ENCODE results near the gene MYOM1.
"Not testable (repeated sequence)": the region's sequence is repeated elsewhere in the genome, so short reads cannot be mapped to it uniquely, and the experiment has no call there.

The MYOM1 gene

DNA sequence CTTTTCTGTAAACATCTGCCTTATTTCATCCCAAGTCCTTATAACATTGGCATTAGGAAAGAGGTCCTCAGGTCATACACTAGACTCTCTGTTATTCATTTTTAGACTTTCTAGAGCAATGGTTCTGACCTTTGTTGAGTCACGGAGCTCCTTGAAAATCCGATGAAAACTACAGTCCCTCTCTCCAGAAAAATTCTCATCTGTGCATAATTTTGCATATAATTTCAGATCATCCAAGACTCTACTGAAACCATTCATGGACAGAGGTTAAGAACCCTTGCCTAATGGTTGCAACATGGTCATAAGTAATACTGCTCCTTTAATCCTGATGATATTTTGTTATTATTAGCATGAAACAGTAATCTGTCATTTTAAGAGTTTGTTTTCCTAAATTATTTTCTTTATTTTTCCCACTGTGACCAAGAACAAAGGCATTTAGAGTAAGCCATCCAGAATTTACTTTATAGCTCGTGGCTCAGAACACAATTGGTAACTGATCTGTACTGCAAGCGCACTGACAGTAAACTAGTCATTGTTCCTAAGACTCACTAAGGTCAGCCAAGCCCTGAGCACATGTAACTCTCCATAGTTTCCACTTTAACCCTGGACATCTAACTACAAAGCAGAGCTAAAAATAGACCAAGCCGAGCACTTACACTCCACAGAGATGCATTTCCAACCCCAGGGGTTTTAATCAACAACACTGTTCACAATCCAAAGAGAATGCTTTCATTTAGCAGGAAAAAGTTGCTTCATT, 8.4 kb downstream of the MYOM1 start:
- no peak for DNase-seq
- H3K9me3 ChIP-seq = no peaks in the 10 kb centered on the region

DNA sequence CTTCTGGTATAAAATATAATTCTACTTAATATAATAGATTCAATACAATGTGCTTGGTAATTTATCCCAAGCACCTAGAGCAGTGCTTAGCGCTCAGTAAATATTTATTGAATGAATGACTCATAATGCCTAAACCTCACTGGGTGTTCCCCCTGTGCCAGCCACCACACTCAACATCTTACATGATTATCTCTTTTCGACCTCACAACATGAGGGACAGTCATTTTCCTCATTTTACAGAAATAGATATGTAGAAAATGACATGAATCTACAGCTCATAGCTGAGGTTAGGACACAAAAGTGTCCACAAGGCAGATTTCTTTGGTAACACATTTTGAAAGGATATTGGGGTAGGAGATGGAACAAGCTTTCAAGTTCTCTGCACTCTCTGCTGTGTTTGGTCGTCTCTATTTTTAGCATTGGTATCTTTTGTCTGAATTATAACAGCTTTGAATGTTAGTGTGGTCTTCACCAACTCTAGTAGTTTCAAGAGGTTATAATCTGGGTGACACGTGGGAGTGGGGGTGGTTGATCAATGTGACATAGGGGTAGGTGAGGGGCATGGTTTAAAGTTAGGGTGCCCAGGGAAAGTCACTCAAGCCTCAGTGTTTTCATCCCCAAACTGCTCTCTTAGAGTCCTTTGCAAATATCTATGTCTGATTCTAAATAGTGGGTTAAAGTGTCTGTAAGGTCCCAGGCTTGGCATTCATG, 9.8 kb downstream of the MYOM1 start:
- no peaks in the 10 kb centered on the region for H3K4me1 ChIP-seq
- H3K9me3 ChIP-seq = no peaks in the 10 kb centered on the region
- no peak overlapping the region for H3K4me3 ChIP-seq (ENCODE audit: low read depth, low read length)
- DNase-seq = no peak
- no peaks in the 10 kb centered on the region for H3K27me3 ChIP-seq
- no peak for TF ChIP-seq CTCF (IDR thresholded peaks at IDR 0.05; ENCODE audit: low read depth, low read length)
- no peaks in the 10 kb centered on the region for H3K36me3 ChIP-seq

More for the DNA sequence above, 8.4 kb downstream of the MYOM1 start:
- TF ChIP-seq CTCF (IDR thresholded peaks at IDR 0.05; ENCODE audit: low read depth, low read length) = no peak
- Histone ChIP-seq H3K4me3 (ENCODE audit: low read depth, low read length) (no peak overlapping the region), H3K27me3 (no peaks in the 10 kb centered on the region), H3K4me1 (no peaks in the 10 kb centered on the region), H3K36me3 (no peaks in the 10 kb centered on the region)

- H3K36me3 ChIP-seq = no peaks in the 10 kb centered on the region
- no peaks in the 10 kb centered on the region for H3K4me1 ChIP-seq
- DNase-seq = no peak
- H3K9me3 ChIP-seq = no peaks in the 10 kb centered on the region
- TF ChIP-seq CTCF (IDR thresholded peaks at IDR 0.05; ENCODE audit: low read depth, low read length) = no peak
- no peaks in the 10 kb centered on the region for H3K27me3 ChIP-seq
- H3K4me3 ChIP-seq (ENCODE audit: low read depth, low read length) = no peak overlapping the region
These were observed 12.2 kb downstream of the MYOM1 start for GRCh38 chr18:3207565-3207964.

DNA sequence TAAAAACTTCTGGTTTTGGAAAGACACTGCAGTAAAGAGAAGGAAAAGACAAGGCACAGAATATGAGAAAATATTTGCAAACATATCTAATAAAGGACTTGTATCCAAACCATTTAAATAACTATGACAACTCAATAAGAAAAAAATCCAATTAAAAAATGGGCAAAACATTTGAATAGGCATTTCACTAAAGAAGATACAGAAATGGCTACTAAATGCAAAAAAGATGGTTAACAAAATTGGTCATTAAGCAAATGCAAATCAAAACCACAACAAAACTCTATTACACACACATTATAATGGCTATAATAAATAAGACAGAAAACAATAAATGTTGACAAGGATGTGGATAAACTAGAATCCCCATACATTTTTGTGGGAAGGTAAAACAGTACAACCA, 14.5 kb downstream of the MYOM1 start:
- no peak overlapping the region for H3K4me3 ChIP-seq (ENCODE audit: low read depth, low read length)
- H3K36me3 ChIP-seq = no peaks in the 10 kb centered on the region
- DNase-seq = no peak
- H3K9me3 ChIP-seq = no peaks in the 10 kb centered on the region
- H3K4me1 ChIP-seq = no peaks in the 10 kb centered on the region
- no peaks in the 10 kb centered on the region for H3K27me3 ChIP-seq
- TF ChIP-seq CTCF (IDR thresholded peaks at IDR 0.05; ENCODE audit: low read depth, low read length) = no peak

DNA sequence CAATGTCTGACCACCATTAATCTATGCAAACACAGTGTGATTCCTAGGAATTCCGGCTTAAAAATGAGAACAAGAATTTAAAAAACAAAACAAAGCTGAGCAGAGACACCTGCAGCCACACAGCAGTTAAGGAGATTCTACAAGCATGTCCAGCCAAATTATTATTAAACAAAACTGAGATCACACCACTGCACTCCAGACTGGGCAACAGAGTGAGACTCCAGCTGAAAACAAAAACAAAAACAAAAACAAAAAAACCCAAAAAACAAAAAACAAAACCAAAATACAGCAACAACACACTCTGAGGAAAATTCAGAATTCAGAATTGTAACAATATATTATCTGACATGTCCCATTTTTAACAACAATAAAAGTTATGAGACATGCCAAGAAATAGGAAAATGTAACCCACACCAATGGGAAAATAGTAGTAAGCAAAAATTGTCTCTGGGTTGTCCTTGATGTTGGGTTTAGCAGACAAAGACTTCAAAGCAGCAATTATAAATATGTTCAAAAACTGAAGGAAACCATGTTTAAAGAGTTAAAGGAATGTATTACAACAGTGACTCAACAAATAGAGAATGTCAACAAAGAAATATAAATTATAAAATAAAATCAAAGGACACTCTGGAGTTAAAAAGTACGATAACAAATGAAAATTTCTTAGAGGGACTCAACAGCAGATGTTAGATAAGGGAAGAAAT, 19.7 kb downstream of the MYOM1 start:
- no peak for TF ChIP-seq CTCF (IDR thresholded peaks at IDR 0.05; ENCODE audit: low read depth, low read length)
- no peaks in the 10 kb centered on the region for H3K4me1 ChIP-seq

GRCh38 chr18:3198260-3198860, 21.4 kb downstream of the MYOM1 start:
- not testable (repeated sequence) for H3K4me1 ChIP-seq; DNase-seq; H3K36me3 ChIP-seq; H3K9me3 ChIP-seq; H3K27me3 ChIP-seq; H3K4me3 ChIP-seq (ENCODE audit: low read depth, low read length)

More for the DNA sequence above, 19.7 kb downstream of the MYOM1 start:
- no peak for DNase-seq
- H3K27me3 ChIP-seq = no peaks in the 10 kb centered on the region
- no peak overlapping the region for H3K4me3 ChIP-seq (ENCODE audit: low read depth, low read length)
- H3K36me3 ChIP-seq = no peaks in the 10 kb centered on the region
- H3K9me3 ChIP-seq = no peaks in the 10 kb centered on the region

Data from BE2C (cell line).